Fibroblast of mammary gland (primary cell): Measurements from ENCODE around the gene KCNMA1.

Source experiments
- DNase-seq: peaks from one replicate; pipeline ENCODE4 v3.0.0-alpha.2; 2010; ENCODE audit warnings: low read depth
- H3K4me3 ChIP-seq: 2 replicates; pipeline ENCODE4 v1.5.1; 2011; ENCODE audit warnings: low read depth, mild to moderate bottlenecking, low read length, moderate library complexity; ENCODE audit not compliant: control insufficient read depth
- CTCF ChIP-seq: conservative IDR thresholded peaks from 2 replicates; pipeline ENCODE4 v1.5.1; 2011; ENCODE audit warnings: low read depth, low read length, inconsistent platforms; ENCODE audit not compliant: control insufficient read depth, insufficient read depth

KCNMA1 gene

GRCh38 chr10:76864922-76865321, 772.7 kb downstream of the KCNMA1 start:
- no peak for TF ChIP-seq CTCF
- DNase-seq = no peak
- H3K4me3 ChIP-seq = no peak overlapping the region

GRCh38 chr10:76858721-76859120, 778.9 kb downstream of the KCNMA1 start:
- no peak overlapping the region for H3K4me3 ChIP-seq
- TF ChIP-seq CTCF = no peak
- no peak for DNase-seq

- TF ChIP-seq CTCF = no peak
- DNase-seq = no peak
- H3K4me3 ChIP-seq = no peak overlapping the region
Observed at GRCh38 chr10:76840802-76841201, 796.8 kb downstream of the KCNMA1 start.

- no peak for DNase-seq
- TF ChIP-seq CTCF = no peak
- no peak overlapping the region for H3K4me3 ChIP-seq
Observed at GRCh38 chr10:76839276-76839675, 798.3 kb downstream of the KCNMA1 start.

GRCh38 chr10:76830218-76830617, 807.4 kb downstream of the KCNMA1 start:
- DNase-seq = no peak
- TF ChIP-seq CTCF = no peak
- no peak overlapping the region for H3K4me3 ChIP-seq

- TF ChIP-seq CTCF = no peak
- no peak overlapping the region for H3K4me3 ChIP-seq
- no peak for DNase-seq
Observed at GRCh38 chr10:76829724-76830123, 807.9 kb downstream of the KCNMA1 start.
